Nephron (organoid): Measurements from ENCODE around the gene ENTHD1.

Experiments used
- H3K27ac Mint-ChIP-seq, 3 experiments: 2 replicates each; pipeline ENCODE4 v1.8.0; 2020; ENCODE audit warnings: mixed read lengths in 3 of 3, mild to moderate bottlenecking in 2 of 3, moderate library complexity in 1 of 3
- H3K27me3 Mint-ChIP-seq: 2 replicates; pipeline ENCODE4 v1.8.0; 2021; ENCODE audit warnings: low read depth, mild to moderate bottlenecking, moderate library complexity, mixed read lengths
- H3K36me3 Mint-ChIP-seq: 2 replicates; pipeline ENCODE4 v1.8.0; 2020; ENCODE audit warnings: low read depth, mixed read lengths
- H3K4me1 Mint-ChIP-seq: 2 replicates; pipeline ENCODE4 v1.8.0; 2020; ENCODE audit warnings: mixed read lengths
- H3K4me3 Mint-ChIP-seq, 3 experiments: 2 replicates each; pipeline ENCODE4 v1.8.0; 2020; ENCODE audit warnings: mild to moderate bottlenecking in 3 of 3, mixed read lengths in 3 of 3, moderate library complexity in 2 of 3
- H3K9me3 Mint-ChIP-seq: 2 replicates; pipeline ENCODE4 v1.8.0; 2020; ENCODE audit warnings: mixed read lengths
- TF ChIP-seq, protein P1 (sequence below), 3 experiments: fragments of 200-600 bp; sonication (generic); IDR thresholded peaks; one replicate each; pipeline ENCODE4 v1.5.0; 2021; ENCODE audit warnings: antibody characterized with exemption in 3 of 3; ENCODE audit not compliant: unreplicated experiment in 3 of 3

Gene ENTHD1

DNA sequence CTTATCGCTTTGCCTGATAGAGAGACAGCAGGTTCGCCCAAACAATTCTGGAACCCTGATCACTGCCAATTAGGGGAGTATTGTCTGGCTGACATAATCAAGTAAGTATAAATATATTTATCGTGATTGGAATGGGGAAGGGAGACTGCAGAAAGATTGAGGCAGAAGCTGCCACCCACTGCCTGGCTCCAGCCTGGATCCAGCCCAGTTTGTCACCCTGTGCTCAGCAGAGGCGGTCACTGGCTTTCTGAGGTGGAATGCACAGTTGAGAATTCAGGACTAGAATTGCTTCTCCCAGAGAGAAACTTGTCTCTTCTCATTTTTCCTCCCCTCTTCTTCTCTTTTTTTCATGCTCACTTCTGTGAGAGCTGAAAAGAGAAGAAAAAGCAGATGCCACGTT, 33.2 kb upstream of the ENTHD1 start:
- Mint-ChIP-seq H3K36me3 (no peaks in the 10 kb centered on the region), H3K4me3 (no peak overlapping the region), H3K27ac (no peak overlapping the region), H3K27me3 (peaks cover 6% of the 10 kb centered on the region), H3K4me1 (peaks cover 11% of the 10 kb centered on the region), H3K9me3 (no peaks in the 10 kb centered on the region)
- TF ChIP-seq, protein P1, sequence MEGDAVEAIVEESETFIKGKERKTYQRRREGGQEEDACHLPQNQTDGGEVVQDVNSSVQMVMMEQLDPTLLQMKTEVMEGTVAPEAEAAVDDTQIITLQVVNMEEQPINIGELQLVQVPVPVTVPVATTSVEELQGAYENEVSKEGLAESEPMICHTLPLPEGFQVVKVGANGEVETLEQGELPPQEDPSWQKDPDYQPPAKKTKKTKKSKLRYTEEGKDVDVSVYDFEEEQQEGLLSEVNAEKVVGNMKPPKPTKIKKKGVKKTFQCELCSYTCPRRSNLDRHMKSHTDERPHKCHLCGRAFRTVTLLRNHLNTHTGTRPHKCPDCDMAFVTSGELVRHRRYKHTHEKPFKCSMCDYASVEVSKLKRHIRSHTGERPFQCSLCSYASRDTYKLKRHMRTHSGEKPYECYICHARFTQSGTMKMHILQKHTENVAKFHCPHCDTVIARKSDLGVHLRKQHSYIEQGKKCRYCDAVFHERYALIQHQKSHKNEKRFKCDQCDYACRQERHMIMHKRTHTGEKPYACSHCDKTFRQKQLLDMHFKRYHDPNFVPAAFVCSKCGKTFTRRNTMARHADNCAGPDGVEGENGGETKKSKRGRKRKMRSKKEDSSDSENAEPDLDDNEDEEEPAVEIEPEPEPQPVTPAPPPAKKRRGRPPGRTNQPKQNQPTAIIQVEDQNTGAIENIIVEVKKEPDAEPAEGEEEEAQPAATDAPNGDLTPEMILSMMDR (IDR thresholded peaks at IDR 0.05; ENCODE audit: unreplicated experiment in 3 of 3): no peak

DNA sequence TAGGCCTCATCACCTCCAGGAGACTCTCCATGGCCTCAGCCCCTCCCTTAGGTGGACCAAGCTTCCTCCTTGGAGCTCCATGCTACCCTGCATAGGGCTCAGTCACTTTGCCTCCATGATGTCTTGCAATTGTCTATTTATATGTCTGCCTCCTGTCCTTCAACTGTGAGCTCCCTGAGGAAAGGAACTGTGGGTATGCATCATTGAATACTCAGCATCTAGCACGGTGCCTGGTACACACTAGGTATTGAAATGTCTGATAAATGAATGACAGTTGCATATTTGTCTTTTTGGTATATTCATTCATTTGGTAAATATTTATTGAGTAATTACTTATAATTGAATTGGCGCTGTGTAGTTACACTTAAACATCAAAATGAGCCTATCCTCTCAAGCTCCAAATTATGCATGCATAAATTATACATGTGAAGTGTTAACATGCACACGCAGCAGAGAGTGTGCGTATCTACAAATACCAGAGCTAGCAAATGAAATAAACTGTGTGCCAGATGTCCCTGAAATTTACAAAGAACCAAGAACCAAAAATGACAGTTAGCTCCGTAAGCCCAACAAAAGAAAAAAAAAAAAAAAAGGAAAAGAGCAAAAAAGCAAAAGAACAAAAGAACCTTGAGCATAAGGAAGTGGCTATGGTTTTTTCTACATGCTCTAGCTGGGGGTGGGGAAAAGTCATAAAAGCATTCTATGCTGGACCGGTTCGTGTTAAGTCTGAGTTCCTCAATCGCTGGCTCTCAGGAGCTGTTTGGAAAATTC, 32.5 kb upstream of the ENTHD1 start:
- H3K27ac Mint-ChIP-seq: no peak overlapping the region
- no peaks in the 10 kb centered on the region for H3K36me3 Mint-ChIP-seq
- TF ChIP-seq, protein P1 (IDR thresholded peaks at IDR 0.05; ENCODE audit: unreplicated experiment in 3 of 3): no peak
- H3K27me3 Mint-ChIP-seq: peaks cover 6% of the 10 kb centered on the region
- peaks cover 11% of the 10 kb centered on the region for H3K4me1 Mint-ChIP-seq
- H3K4me3 Mint-ChIP-seq: no peak overlapping the region
- H3K9me3 Mint-ChIP-seq: no peaks in the 10 kb centered on the region

DNA sequence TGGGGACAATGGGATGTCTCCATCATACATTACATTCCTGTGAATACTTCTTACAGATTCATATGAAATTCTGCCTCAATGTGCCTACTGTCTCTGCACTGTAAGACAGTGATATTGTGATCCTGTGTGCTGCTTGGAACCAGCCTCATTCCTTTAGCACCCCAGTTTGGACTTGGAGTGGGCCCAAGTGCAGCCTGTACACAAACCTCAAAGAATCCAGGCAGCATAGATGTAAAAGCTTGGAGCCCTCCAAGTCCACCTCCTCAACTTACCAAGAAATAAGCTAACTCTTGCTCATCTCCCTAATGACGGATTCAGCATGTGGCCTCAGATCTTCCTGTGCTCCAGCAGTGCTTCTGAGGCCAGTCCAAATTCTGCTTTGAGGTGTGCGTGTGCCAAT, 31.7 kb upstream of the ENTHD1 start:
- H3K27me3 Mint-ChIP-seq: peaks cover 6% of the 10 kb centered on the region
- no peaks in the 10 kb centered on the region for H3K36me3 Mint-ChIP-seq
- no peak overlapping the region for H3K4me3 Mint-ChIP-seq
- no peak overlapping the region for H3K27ac Mint-ChIP-seq
- H3K4me1 Mint-ChIP-seq: peaks cover 11% of the 10 kb centered on the region
- H3K9me3 Mint-ChIP-seq: no peaks in the 10 kb centered on the region
- TF ChIP-seq, protein P1 (IDR thresholded peaks at IDR 0.05; ENCODE audit: unreplicated experiment in 3 of 3): no peak

DNA sequence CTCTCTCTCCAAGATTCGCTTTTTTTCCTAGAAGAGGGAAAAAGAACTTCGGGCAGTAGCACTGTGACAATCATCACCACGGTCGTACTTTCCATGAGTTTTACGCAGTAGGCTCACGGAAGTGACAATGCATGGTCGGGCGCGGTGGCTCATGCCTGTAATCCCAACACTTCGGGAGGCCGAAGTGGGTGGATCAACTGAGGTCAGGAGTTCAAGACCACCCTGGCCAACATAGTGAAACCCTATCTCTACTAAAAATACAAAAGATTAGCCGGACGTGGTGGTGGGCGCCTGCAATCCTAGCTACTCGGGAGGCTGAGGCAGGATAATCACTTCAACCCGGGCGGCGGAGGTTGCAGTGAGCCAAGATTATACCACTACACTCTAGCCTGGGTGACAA, 30.7 kb upstream of the ENTHD1 start:
- H3K4me3 Mint-ChIP-seq: no peak overlapping the region
- H3K27me3 Mint-ChIP-seq: peaks cover 6% of the 10 kb centered on the region
- TF ChIP-seq, protein P1 (IDR thresholded peaks at IDR 0.05; ENCODE audit: unreplicated experiment in 3 of 3): no peak
- no peaks in the 10 kb centered on the region for H3K36me3 Mint-ChIP-seq
- H3K4me1 Mint-ChIP-seq: peaks cover 11% of the 10 kb centered on the region
- no peaks in the 10 kb centered on the region for H3K9me3 Mint-ChIP-seq
- no peak overlapping the region for H3K27ac Mint-ChIP-seq

DNA sequence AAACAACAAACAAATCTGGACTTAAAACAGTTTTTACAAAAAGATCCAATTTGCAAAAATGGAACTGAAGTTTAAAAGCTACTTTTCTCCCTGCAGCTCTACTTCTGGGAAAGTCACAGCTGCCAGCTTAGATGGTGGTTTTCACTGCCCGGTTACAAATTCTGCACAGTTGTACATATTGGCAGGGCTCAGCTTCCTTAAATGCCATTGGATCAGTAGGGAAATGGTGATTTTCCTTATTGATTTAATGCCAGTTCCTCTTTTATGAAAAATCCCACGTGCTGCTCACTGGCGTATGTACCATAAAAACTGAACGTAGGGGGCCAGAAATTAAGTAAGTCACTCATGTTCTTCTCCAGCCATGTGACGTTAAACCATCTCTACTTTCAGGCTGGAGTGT, 30.1 kb upstream of the ENTHD1 start:
- no peaks in the 10 kb centered on the region for H3K9me3 Mint-ChIP-seq
- H3K4me1 Mint-ChIP-seq: peaks cover 11% of the 10 kb centered on the region
- H3K27ac Mint-ChIP-seq: no peak overlapping the region
- no peaks in the 10 kb centered on the region for H3K36me3 Mint-ChIP-seq
- H3K27me3 Mint-ChIP-seq: peaks cover 6% of the 10 kb centered on the region
- TF ChIP-seq, protein P1 (IDR thresholded peaks at IDR 0.05; ENCODE audit: unreplicated experiment in 3 of 3): no peak
- H3K4me3 Mint-ChIP-seq: no peak overlapping the region

DNA sequence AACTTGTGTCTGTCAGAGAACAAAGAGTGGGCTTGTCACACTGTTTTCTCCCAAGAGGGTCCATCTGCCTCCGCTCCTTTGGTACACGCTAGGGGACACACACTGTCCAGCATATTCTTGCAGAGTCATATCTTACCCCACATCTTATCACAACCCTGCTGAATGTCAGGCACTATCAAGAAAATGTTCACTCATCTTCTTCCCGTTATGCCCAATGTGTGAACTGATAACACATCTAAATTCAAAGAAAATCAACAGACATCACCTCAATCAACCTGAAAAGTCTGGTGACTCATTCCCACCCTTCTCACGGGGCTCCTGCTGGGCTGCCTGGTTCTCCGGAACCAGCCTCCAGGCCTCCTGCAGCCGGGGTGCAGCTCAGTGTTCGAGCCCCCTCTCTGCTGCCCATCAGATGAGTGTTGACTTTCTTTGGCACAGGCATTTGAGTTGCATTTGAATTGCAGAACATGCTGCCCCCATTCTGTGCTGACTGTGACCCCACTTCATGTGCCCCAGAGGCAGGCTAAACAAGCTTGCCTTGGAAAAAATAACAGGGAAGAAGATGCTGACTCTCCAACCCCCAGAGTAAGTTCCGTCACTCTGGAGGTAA, 26.7 kb upstream of the ENTHD1 start:
- H3K27me3 Mint-ChIP-seq: peaks cover 6% of the 10 kb centered on the region
- no peaks in the 10 kb centered on the region for H3K9me3 Mint-ChIP-seq
- TF ChIP-seq, protein P1 (IDR thresholded peaks at IDR 0.05; ENCODE audit: unreplicated experiment in 3 of 3): no peak
- no peak overlapping the region for H3K27ac Mint-ChIP-seq
- no peaks in the 10 kb centered on the region for H3K36me3 Mint-ChIP-seq
- peaks cover 30% of the 10 kb centered on the region for H3K4me1 Mint-ChIP-seq
- no peak overlapping the region for H3K4me3 Mint-ChIP-seq
